Urothelium cell line (cell line): ENCODE measurements around the gene FLT3LG.

Experiments used
- DNase-seq: peaks from one replicate; pipeline ENCODE4 v3.0.0; 2011; ENCODE audit warnings: low spot score, mixed read lengths
- FAIRE-seq: peaks from 2 replicates; lab custom pipeline; 2011; peaks lifted over from hg19 to GRCh38; lab: Jason Lieb, UNC

Gene FLT3LG

GRCh38 chr19:49507803-49508494 is 33.9 kb downstream of the FLT3LG start:
- no peak for DNase-seq
- no peak for FAIRE-seq

GRCh38 chr19:49512970-49513745 is 39.1 kb downstream of the FLT3LG start:
- no peak for FAIRE-seq

GRCh38 chr19:49513746-49514118 is 39.7 kb downstream of the FLT3LG start:
- no peak for FAIRE-seq
- DNase-seq = no peak

More at GRCh38 chr19:49512970-49513745, 39.1 kb downstream of the FLT3LG start:
- DNase-seq = no peak

GRCh38 chr19:49514151-49514550 is 40.1 kb downstream of the FLT3LG start:
- DNase-seq = no peak
- no peak for FAIRE-seq

GRCh38 chr19:49515767-49516166 is 41.8 kb downstream of the FLT3LG start:
- FAIRE-seq = no peak

GRCh38 chr19:49518033-49518432 is 44.0 kb downstream of the FLT3LG start:
- no peak for FAIRE-seq
- DNase-seq = no peak

More at GRCh38 chr19:49515767-49516166, 41.8 kb downstream of the FLT3LG start:
- no peak for DNase-seq

GRCh38 chr19:49520705-49521319 is 46.8 kb downstream of the FLT3LG start:
- DNase-seq (no peak), FAIRE-seq (no peak)

GRCh38 chr19:49524812-49525455 is 50.9 kb downstream of the FLT3LG start:
- FAIRE-seq = no peak

GRCh38 chr19:49528211-49528771 is 54.3 kb downstream of the FLT3LG start:
- FAIRE-seq (no peak), DNase-seq (peak; percentile 23)

More at GRCh38 chr19:49524812-49525455, 50.9 kb downstream of the FLT3LG start:
- DNase-seq = no peak

- no peak for DNase-seq
- FAIRE-seq = no peak
Observed at GRCh38 chr19:49530708-49531107, 56.7 kb downstream of the FLT3LG start.

GRCh38 chr19:49533551-49534488 is 59.8 kb downstream of the FLT3LG start:
- no peak for DNase-seq
- no peak for FAIRE-seq

GRCh38 chr19:49534632-49535385 is 60.8 kb downstream of the FLT3LG start:
- DNase-seq = no peak

More at GRCh38 chr19:49534632-49535385, 60.8 kb downstream of the FLT3LG start:
- FAIRE-seq = no peak
